ENCODE results near the gene TIMM10.

TIMM10 gene

GRCh38 chr11:57499413-57499982, 31.1 kb downstream of the TIMM10 start:
- Histone ChIP-seq H3K36me3 (ENCODE audit: low read depth) (no peaks in the 10 kb centered on the region), H3K9me3 (ENCODE audit: severe bottlenecking) (no peaks in the 10 kb centered on the region), H3K27me3 (ENCODE audit: insufficient read depth, poor library complexity, severe bottlenecking) (no peaks in the 10 kb centered on the region), H3K4me1 (ENCODE audit: insufficient read depth, poor library complexity, severe bottlenecking) (no peaks in the 10 kb centered on the region), H3K4me3 (ENCODE audit: severe bottlenecking) (peak overlapping the region; percentile 10), H3K27ac (ENCODE audit: poor library complexity, severe bottlenecking) (no peak overlapping the region)
- TF ChIP-seq, protein P1, sequence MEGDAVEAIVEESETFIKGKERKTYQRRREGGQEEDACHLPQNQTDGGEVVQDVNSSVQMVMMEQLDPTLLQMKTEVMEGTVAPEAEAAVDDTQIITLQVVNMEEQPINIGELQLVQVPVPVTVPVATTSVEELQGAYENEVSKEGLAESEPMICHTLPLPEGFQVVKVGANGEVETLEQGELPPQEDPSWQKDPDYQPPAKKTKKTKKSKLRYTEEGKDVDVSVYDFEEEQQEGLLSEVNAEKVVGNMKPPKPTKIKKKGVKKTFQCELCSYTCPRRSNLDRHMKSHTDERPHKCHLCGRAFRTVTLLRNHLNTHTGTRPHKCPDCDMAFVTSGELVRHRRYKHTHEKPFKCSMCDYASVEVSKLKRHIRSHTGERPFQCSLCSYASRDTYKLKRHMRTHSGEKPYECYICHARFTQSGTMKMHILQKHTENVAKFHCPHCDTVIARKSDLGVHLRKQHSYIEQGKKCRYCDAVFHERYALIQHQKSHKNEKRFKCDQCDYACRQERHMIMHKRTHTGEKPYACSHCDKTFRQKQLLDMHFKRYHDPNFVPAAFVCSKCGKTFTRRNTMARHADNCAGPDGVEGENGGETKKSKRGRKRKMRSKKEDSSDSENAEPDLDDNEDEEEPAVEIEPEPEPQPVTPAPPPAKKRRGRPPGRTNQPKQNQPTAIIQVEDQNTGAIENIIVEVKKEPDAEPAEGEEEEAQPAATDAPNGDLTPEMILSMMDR (IDR thresholded peaks at IDR 0.05; ENCODE audit: poor library complexity, severe bottlenecking) = no peak
- ATAC-seq (ENCODE audit: low read depth) = peak; percentile 99
- DNase-seq (ENCODE audit: low spot score) = peak; percentile 91

- TF ChIP-seq, protein P1 (IDR thresholded peaks at IDR 0.05; ENCODE audit: poor library complexity, severe bottlenecking) = no peak
- ATAC-seq (ENCODE audit: low read depth) = no peak
- no peaks in the 10 kb centered on the region for H3K36me3 ChIP-seq (ENCODE audit: low read depth)
Measured at GRCh38 chr11:57498540-57498939, 32.0 kb downstream of the TIMM10 start.

DNA sequence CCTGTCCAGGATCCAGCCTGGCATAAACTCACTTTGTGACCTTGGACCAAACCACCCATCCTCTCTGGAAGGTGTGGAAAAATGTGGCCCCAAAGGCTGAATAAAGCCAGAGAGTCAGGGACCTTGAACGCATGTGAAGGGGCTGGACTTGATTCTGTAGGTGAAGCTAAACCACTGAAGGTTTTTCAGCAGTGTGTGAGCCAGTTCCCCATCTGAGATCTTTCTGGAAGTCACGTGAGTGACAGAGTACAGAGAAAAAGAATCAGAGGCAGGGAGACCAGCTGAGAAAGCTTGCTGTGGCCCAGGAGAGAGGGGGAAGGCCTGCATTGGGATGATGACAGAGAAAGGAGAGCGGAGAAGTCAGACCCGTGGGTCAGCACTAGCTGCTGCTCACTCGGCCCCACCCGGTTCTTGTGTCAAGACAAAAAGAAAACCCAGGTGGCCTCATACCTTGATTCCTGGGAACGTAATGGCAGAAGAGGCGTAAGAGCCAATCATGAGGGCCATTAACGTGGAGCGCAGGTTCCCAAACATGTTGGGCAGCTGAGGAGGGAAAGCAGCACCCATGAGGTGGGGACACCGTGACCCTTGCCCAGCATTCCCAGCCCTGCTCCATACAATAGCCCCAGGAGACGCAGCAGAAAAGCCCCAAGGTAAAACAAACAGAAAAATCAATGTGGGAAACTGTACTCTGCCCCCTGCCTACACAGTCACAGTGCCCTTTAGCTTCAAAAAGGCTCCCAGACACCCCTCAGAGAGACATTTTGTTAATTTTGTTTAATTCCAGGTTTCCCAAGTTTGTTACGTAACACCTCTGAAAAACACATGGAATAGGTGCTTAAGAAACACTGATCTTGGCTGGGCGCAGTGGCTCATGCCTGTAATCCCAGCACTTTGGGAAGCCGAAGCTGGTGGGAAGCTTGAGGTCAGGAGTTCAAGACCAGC, 33.0 kb downstream of the TIMM10 start:
- no peak for DNase-seq (ENCODE audit: low spot score)
- Histone ChIP-seq H3K4me1 (ENCODE audit: insufficient read depth, poor library complexity, severe bottlenecking) (no peaks in the 10 kb centered on the region), H3K9me3 (ENCODE audit: severe bottlenecking) (no peaks in the 10 kb centered on the region), H3K27me3 (ENCODE audit: insufficient read depth, poor library complexity, severe bottlenecking) (no peaks in the 10 kb centered on the region), H3K36me3 (ENCODE audit: low read depth) (no peaks in the 10 kb centered on the region), H3K4me3 (ENCODE audit: severe bottlenecking) (no peak overlapping the region), H3K27ac (ENCODE audit: poor library complexity, severe bottlenecking) (no peak overlapping the region)
- TF ChIP-seq, protein P1 (IDR thresholded peaks at IDR 0.05; ENCODE audit: poor library complexity, severe bottlenecking) = no peak
- ATAC-seq (ENCODE audit: low read depth) = no peak

More at GRCh38 chr11:57498540-57498939, 32.0 kb downstream of the TIMM10 start:
- H3K27ac ChIP-seq (ENCODE audit: poor library complexity, severe bottlenecking) = no peak overlapping the region
- DNase-seq (ENCODE audit: low spot score) = no peak
- no peaks in the 10 kb centered on the region for H3K4me1 ChIP-seq (ENCODE audit: insufficient read depth, poor library complexity, severe bottlenecking)
- H3K4me3 ChIP-seq (ENCODE audit: severe bottlenecking) = no peak overlapping the region
- H3K9me3 ChIP-seq (ENCODE audit: severe bottlenecking) = no peaks in the 10 kb centered on the region
- no peaks in the 10 kb centered on the region for H3K27me3 ChIP-seq (ENCODE audit: insufficient read depth, poor library complexity, severe bottlenecking)

GRCh38 chr11:57496109-57496820, 34.3 kb downstream of the TIMM10 start:
- H3K4me1 ChIP-seq (ENCODE audit: insufficient read depth, poor library complexity, severe bottlenecking) = no peaks in the 10 kb centered on the region
- TF ChIP-seq, protein P1 (IDR thresholded peaks at IDR 0.05; ENCODE audit: poor library complexity, severe bottlenecking) = no peak
- DNase-seq (ENCODE audit: low spot score) = no peak
- no peaks in the 10 kb centered on the region for H3K27me3 ChIP-seq (ENCODE audit: insufficient read depth, poor library complexity, severe bottlenecking)
- ATAC-seq (ENCODE audit: low read depth) = no peak
- H3K36me3 ChIP-seq (ENCODE audit: low read depth) = no peaks in the 10 kb centered on the region
- no peak overlapping the region for H3K27ac ChIP-seq (ENCODE audit: poor library complexity, severe bottlenecking)
- no peak overlapping the region for H3K4me3 ChIP-seq (ENCODE audit: severe bottlenecking)
- H3K9me3 ChIP-seq (ENCODE audit: severe bottlenecking) = no peaks in the 10 kb centered on the region

All from RWPE2 (cell line).